Activated T-cell treated with anti-CD3 and anti-CD28 coated beads for 4 hours (primary cell): ENCODE results near the gene TXN.

Source experiments
- DNase-seq: peaks from one replicate; pipeline ENCODE4 v3.0.0-alpha.2; 2020

TXN gene

DNA sequence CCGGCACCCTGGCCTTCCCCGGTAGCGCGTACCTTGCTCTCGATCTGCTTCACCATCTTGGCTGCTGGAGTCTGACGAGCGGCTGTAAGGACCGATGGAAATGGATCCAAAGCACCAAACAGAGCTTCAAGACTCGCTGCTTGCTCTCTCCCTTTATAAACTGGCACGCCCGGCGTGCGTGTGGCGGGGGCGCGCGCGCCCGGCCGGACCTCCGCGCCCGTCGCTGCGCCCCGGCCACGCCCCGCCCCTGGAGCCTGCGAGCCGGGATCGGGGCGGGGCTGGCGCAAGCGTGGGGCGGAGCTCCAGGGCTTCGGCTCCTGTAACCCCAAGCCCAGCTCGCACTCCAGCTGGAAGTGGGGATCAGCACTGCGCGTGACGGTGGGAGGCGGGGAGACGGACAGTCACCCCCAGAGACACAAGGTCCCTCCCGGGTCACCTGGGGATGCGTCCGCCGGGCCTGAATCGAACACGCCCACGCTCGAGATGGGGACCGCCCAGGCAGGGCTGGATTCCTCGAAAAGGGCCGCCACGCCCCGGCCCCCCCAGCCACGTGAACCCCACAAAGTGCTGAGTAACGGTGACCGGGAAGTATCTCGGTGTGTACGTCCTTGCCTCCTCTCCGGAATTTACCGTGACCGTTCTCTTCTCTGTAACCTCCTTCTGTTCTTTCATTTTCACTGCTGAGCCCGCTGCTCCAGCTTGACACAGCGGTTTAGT is at the start of gene TXN:
TXN (minus strand) TSS at position 128 of the 717 bp plus-strand sequence; CDS start at position 56, 72 bp downstream.
- DNase-seq: peak; percentile 75

DNA sequence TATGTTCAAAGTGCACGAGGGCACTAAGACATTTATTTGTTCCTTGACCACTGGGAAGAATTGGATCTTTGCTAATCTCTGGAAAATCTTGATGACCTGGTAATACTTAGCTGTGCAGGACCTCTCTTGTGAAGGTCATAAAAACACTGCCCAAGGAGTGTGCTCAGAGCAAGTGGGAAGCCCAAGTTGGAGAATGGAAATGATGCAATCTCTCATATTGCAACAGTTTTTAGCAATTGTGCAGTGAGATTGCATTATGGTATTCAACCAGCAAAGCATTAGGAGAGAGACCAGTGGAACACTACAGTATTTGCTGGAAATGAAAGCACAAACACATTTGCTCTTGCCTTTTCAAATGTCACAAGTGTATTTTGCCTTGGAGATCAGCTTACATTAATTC is 46.8 kb upstream of the TXN start:
- no peak for DNase-seq

DNA sequence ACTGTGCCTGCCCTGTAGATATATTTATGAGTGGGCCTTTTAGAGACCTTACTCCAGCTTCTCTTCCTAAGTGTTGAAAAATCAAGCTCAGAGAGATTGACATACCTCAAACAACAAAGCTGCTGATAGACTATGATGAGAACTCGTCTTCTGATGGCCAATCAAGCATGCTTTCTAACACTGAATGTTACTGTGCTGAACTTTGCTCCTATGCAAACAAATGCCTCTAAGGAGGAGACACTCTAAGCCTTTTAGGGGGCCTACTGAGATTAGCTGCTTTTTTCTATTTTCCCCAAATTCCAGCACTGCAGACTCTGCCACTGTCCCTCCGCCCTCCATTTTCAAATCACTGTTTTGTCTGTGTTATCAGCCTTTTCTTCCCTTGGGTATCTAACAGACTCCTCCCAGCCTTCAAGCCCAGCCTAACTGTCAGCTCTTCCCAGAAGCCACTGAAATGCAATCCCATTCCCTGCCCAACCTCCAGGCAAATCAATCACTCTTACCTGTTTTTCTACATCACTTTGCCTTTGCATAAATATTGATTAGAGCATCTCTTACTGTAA is 41.8 kb upstream of the TXN start:
- no peak for DNase-seq

DNA sequence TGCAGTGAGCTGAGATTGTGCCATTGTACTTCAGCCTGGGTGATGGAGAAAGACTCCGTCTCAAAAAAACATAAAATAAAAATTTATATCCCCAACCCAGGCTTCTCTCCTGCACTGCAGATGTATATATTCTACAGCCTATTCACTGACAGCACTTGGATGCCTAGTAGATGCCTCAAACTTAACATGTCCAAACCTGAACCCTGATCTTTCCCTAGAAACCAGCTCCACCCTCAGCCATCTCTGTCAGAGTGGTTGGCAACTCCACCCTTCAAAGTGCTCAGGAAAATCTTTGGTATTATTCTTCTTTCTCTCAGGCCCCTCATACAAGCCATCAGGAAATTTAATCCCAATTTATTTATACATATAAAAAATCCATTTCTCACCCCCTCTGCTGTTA is 36.9 kb upstream of the TXN start:
- DNase-seq: no peak

DNA sequence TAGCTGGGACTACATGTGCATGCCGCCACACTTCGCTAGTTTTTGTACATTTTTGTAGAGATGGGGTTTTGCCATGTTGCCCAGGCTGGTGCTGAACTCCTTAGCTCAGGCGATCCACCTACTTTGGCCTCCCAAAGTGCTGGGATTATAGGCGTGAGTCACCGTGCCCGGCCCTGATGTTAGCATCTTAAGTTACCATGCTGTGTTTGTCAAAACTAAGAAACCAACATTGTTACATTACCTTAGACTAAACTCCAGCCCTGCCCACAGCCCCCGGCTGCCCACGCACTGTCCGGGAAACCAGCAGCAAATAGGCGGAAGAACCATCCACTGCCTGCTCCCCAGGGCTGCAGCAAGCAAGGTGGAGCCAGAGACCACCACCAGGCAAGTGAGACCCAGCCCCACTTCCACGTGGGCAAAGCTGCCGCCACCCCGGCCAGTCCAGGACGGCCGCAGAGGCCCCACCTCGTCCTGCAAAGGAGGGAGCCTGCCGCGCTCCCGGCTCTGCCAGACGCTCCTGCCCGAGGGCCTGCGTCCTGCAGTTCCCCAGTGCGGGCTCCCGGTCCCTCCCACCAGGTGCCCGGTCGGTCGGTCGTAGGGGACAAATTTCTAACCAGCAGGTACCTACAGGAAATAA is 35.7 kb upstream of the TXN start:
- DNase-seq: no peak

DNA sequence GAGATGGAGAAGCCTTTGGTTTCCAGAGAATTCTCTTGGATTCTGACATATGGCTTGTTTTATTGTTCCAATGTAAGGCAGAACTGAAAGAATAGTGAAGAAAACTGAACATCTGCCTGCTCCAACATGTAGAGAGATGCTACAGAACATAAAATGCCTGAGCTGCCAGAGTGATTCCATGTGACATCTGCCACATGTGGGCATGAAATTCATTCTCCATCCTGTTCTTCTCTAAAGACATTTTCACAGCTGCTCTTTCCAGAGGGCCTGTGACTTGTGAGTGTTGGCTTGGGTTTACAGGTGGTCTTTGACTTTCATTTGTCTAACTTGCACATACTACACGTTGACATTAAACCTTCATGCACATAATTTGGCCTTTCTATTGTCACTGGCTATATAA is 33.7 kb upstream of the TXN start:
- DNase-seq: no peak

DNA sequence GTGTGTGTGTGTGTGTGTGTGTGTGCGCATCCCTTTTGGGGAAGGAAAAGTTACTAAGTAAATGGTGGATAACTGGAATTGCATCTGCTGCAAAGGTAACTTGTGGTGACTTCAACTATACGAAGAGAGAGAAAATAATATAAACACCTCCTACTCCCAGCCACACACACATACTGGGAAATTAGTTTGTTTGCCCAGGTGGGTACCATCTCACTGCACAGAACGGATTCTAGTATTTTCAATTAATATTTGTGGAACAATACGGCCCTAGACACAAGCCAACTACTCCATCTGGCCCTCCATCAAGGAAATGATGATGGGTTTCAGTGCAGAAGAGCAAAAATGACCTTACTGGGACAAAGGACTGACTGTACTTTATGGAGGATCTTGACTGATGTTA is 32.2 kb upstream of the TXN start:
- DNase-seq: no peak

DNA sequence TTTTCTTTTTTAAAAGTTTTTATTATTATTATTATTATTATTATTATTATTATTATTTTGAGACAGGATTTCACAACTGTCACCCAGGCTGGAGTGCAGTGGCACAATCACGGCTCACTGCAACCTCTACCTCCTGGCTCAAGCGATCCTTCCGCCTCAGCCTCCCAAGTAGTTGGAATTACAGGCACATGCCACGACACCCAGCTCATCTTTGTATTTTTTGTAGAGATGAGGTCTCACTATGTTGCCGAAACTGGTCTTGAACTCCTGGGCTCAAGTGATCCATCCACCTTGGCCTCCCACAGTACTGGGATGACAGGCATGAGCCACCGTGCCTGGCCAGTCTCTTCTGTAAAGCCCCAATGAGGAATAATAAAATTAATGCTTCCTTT is 31.0 kb upstream of the TXN start:
- DNase-seq: no peak

DNA sequence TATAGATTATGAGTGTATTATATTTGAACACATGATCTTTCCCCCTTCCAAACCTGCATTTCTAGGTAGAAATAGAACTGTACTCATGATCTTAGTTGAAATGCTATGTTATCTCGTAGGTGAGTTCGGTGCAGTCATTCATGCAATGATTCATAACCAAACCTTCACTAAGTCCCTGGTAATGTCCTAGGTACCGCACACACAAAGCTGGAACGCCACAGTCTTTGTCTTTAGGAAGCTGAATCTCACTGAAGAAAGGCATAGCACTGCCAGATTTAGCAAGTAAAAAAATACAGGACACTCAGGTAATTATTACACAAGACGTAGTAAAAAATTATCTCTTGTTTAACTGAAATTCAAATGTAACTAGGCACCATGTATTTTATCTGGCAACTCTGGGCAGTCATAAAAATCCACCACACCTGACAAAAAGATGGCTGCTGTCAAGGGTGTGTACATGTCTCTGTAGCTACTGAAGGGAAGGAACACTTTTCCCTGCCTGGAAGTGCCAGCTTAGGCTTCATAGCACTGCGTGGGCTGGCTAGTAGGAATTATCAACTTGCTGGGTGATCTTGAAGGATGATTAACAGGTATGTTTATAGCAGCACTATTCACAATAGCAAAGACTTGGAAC is 28.0 kb upstream of the TXN start:
- DNase-seq: no peak

DNA sequence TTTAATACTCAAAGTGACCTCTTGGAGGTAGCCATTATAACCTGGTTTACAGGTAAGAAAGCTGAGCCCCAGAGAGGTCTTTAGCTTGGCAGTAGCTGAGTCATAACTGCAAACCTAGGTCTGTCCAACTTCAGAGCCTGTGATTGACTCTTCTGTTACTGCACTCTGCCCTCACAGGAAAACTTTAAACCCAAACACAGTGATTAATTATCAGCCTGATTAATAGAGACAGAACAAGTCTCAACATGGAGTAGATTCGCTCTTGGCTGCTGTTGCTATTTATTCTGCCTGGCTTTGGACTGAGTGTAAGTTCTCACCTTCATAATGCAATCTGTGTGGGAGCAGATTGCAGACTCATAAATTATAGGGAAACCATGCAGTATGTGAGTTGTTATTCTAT is 27.4 kb upstream of the TXN start:
- DNase-seq: no peak

DNA sequence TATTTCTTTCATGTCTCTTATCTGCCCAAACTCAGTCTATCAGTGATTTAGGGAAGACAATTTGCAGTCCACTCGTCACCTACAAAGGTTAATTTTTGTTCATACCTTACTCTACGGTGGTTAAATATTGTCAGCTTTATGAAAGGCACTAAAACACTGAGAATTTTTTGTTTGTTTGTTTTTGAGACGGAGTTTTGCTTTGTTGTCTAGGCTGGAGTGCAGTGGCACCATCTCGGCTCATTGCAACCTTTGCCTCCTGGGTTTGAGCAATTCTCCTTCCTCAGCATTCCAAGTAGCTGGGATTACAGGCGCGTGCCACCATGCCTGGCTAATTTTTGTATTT is 26.4 kb upstream of the TXN start:
- no peak for DNase-seq

DNA sequence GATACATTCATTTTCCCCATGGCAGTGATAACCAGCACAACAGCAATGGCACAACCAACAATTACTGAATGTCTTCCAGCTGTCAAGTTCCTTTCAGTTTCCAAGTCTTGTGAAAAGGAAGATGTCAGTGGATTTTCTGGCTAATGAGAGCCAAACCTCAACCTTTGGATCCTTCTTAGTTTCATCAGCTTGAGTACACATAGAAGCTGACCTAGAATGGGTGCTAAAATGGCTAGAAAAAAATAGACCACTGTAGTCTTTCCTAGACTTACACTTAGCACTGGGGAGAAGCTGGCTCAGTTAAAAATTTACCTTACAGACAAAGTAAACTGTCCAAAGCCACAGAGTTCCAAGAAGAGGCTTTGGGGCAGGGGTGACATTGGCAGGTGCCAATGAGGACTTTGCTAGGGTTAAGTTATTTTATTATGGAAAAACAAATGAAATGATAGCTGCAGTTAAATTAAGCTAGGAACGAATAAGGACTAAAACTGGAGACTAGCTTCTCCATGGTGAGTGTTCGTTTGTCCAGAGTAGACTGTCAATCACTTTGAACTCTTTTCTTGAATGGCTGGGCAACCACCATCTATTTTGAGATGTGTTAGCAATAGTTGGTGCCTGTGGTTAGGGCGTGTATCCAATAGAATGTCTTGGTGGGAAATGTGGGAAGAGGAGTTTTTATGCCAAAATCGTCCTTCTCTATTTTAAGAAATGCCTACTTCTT is 25.9 kb upstream of the TXN start:
- no peak for DNase-seq

DNA sequence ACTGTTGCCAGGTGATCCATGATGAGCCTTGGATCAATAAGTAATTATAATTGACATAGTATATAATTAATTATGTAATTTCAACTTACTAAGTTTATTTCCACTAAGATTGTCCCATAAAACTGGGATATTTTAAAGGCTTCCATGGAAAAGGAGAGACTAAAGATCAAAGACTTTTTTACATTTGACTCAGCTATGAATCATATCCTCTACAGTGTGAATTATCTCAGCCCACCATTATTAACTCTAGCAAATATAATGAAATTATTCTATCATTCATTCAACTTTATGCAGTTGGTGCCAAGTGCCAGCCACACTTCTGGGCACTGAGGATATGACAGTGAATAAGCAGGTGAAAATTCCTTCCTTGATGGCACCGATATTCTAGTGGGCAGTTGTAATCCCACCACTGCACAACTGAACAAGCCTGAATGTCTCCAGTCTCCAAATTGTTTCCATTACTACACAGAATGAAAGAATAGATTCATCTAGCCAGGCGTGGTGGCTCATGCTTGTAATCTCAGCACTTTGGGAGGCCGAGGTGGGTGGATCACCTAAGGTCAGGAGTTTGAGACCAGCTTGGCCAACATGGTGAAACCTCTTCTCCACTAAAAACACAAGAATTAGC is 21.9 kb upstream of the TXN start:
- DNase-seq: no peak

DNA sequence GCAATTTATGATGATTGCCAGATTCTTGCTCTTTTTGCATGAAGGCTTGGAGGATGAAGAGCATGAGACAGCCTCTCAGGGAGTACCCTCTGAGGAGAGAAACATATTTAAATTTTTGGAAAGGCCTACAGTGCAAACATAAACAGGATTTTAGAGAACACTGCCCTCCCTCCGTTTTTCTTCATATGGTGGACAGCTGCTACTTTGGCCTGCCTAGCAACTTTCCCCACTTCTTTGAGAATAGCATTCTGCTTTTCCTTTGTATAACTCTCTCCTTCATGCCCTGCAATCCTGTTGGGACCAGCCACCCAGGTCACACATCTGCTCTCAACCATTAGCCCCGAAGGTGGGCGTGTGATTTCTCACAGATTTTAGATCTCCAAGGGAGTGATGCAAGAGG is 20.5 kb upstream of the TXN start:
- no peak for DNase-seq

DNA sequence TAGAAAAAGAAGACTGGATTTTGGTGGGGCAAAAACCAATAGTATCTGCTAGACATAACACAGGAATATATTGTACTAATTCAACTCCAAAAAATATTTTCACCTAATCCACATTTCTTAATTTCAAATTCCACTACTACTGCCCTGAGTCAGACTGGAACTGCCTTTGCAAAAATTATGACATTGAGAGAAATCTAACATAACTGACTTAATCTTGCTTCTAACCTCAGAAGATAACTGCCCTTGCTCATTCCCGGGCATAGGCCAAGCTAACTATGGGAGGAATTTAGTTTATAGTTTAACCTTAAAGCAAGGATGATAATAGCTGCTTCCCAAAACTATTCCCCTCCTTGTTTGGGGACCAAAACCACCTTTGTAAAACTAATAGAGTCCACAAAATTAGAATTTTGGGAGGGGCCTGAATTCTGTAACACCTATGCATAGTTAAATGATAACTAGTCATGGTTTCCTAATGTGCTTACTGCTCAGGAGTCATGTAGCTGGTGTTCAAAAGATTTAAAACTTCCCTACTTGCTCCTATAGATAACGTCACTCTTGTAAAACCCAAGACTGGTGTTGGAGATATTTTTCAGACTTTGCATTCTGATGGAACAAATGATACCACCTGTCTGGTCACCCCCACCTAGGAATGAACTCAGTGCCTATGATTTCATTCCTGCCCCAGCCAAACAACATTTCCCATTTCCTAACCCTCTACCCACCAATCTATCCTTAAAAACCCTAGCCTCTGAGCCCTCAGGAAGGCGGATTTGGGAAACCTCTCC is 14.1 kb upstream of the TXN start:
- no peak for DNase-seq

DNA sequence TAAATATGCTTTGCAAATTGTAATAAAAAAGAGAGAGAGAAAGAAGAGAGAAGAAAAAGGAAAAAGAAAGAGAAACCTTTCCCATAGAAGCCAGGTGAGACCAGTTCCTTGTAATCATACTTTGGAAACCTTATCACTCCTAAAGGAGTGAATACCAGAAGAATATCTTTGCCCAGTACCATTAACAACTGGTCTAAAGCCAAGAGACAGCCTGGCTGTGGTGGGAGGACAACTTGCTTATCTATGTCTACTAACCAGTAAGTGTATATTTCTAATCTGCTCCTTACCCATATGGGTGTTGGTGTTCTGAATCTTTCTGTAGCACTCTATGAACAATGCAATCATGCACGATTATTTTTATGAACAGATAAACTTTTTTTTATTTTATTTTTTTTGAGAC is 10.5 kb upstream of the TXN start:
- no peak for DNase-seq

DNA sequence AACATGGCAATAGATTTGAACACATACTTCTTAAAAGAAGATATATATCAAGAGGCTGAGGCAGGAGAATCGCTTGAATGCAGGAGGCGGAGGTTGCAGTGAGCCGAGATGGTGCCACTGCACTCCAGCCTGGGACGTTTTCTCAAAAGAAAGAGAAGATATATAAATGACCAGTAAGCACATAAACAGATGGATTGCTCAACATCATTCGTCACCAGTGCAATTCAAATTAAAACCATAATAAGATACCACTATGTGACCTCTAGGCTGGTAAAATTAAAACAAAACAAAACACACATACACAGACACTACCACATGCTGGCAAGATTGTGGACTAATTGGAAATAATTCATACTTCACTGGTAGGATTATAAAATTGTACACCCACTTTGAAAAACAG is 5.3 kb upstream of the TXN start:
- no peak for DNase-seq

DNA sequence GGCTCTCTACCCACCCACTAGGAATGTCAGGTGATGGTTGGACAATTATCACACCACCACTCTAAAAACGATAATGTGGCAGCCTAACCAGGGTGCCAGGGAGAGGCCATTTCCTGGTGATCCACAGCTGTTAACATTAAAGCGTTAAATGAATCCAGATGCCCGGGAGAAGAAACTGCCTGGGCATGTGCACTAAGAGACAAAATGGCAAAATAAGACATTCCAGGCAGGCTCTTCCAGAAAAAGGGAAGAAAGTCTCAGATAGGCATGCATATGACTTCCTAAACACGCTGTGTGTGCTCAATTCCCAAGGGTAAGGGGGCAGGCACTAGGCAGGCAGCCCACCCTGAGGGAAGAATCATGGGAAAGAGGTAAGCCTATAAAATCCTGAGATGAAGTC is 4.6 kb upstream of the TXN start:
- DNase-seq: no peak

DNA sequence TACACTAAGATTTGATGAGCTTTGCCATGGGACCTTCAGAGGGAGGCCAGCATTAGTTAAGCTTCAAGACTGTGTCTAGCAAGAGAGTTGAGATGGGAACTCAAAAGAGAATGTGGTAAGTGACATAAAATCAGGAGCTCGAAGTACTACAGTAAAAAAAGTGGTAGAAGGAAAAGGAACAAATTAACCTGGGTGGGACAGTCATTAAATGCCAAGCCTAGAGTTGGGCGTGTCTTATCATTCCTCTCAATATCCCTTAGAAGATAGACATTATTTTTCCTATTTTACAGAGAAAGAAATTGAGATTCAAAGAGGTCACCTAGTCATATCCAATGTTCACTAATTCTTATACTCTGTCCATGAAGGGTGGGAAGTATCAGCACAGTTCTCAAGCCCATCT is 3.3 kb upstream of the TXN start:
- no peak for DNase-seq

DNA sequence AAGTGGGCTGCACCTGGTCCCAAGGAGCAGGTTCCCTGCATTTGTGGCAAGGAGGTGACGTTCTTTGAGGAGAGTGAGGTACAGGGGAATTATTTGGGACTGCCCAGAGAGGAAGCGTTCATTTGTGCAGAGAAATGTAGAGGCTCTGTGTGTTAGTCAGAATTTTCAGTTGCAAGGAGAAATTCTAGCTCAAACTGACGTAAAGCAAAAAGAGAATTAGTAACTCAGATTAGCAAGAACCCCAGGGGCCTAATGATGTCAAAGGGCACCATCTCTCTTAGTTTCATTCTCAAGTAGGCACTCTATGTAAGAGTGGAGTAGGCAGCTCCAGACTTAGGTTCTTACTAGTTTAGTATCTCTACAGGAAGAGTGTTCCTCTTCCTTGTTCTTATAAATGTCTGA is 2.4 kb upstream of the TXN start:
- DNase-seq: no peak

DNA sequence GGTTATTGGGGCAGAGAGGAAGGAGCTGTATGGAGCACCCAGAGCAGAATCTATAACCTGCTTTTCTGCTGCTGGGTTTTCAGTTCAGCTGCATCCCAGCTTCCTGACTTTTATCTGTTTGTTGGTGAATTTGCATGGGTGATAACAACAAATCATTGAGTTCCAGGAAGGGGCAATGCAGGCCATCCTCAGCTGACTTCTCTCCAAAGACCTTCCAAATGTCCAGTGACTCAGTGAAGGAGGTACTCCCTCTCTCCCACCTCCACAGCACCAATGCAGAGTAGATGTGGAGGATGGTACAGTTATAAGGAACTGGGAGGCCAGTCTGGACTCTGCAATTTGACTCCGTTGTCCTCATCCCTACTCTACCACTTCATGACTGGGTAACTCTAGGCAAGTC is 1.6 kb upstream of the TXN start:
- no peak for DNase-seq

DNA sequence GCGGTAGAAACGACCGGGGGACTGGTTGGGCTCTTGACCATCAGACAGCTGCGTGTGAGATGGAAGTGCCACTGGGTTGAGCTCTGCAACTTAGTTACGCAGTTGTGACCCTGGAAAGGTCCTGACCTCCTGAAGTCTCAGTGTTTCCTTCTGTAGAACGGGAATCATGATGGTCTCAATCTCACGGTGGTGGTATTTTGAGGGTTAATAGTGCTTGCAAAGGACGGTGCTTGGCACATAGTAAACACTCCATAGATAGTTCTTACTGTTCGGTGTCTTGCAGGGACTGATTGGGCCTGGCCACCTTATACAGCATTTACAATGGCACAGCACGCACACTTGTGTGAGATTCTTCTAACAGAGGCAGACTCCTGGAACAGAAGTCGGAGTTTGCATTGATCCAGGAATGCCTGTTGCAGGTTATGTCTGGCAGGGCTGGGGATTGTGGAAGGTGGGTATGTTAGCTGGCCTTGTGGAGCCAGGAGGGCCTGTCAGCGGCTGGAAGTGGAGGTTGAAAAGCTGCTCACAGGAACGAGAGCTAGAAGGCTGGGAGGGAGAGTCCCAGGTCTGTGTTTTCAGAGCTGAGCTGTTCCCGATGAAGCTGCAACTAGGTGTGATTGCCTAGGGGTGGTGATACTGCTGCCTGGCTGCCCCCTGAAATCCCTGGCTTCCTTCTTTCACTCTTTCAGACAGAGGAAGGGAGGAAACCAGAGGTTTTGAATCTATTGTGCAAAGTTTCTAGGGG is 962 bp upstream of the TXN start:
- DNase-seq: no peak
